PC-9 (cell line): ENCODE data around the gene DLG2. TPM values are rescaled to one million over a fixed set of nuclear protein-coding genes. Genes with fewer than 3 reads are reported as not detected.

Source experiments
- BruUV-seq: library from RNA; stranded (reverse); fragments of 400-500 nt; replicated peaks from 2 replicates; lab custom pipeline; 2021; lab: Mats Ljungman, UMichigan
- CTCF ChIA-PET: fragments of 300-600 bp; sonication (Branson Sonifier 250); formaldehyde crosslinking; loops from one replicate; lab custom pipeline; 2022; ENCODE audit warnings: antibody characterized with exemption; lab: Charles Lee
- POLR2A ChIA-PET: fragments of 300-600 bp; sonication (Branson Sonifier 250); formaldehyde crosslinking; loops from one replicate; lab custom pipeline; 2022; ENCODE audit warnings: antibody characterized with exemption; ENCODE audit not compliant: unreplicated experiment; lab: Charles Lee
- DNase-seq, 2 experiments: peaks; one replicate each; pipeline versions ENCODE4 v3.0.0 to v3.0.0-alpha.2; 2015 to 2022; ENCODE audit warnings: mixed read lengths in 1 of 2
- H2AFZ ChIP-seq: fragments of 200-600 bp; sonication (generic); 2 replicates; pipeline ENCODE4 v1.8.1; 2017; ENCODE audit warnings: antibody characterized with exemption
- H3F3A ChIP-seq: fragments of 200-600 bp; sonication (generic); 2 replicates; pipeline ENCODE4 v1.8.1; 2017; ENCODE audit warnings: antibody characterized with exemption, mild to moderate bottlenecking, low read depth; ENCODE audit not compliant: insufficient read depth
- H3K27ac ChIP-seq: fragments of 200-600 bp; sonication (generic); 2 replicates; pipeline ENCODE4 v1.6.1; 2016; ENCODE audit warnings: mixed run types
- H3K27me3 ChIP-seq: fragments of 200-600 bp; sonication (generic); 2 replicates; pipeline ENCODE4 v1.6.1; 2016; ENCODE audit warnings: low read depth, mixed run types; ENCODE audit not compliant: insufficient read depth
- H3K36me3 ChIP-seq: fragments of 200-600 bp; sonication (generic); 2 replicates; pipeline ENCODE4 v1.6.1; 2016; ENCODE audit warnings: low read depth, mixed run types
- H3K4me1 ChIP-seq: fragments of 200-600 bp; sonication (generic); replicated peaks from 2 replicates; pipeline ENCODE4 v1.6.1; 2016; ENCODE audit warnings: mixed run types; ENCODE audit not compliant: insufficient read depth
- H3K4me2 ChIP-seq: fragments of 200-600 bp; sonication (generic); 2 replicates; pipeline ENCODE4 v1.6.1; 2017; ENCODE audit warnings: mixed run types
- H3K4me3 ChIP-seq: fragments of 200-600 bp; sonication (generic); 2 replicates; pipeline ENCODE4 v1.6.1; 2016; ENCODE audit warnings: mixed run types
- H3K79me2 ChIP-seq: fragments of 200-600 bp; sonication (generic); 2 replicates; pipeline ENCODE4 v1.6.1; 2017; ENCODE audit warnings: low read depth, mixed run types
- H3K9me2 ChIP-seq: fragments of 200-600 bp; sonication (generic); 2 replicates; pipeline ENCODE4 v1.8.1; 2017; ENCODE audit warnings: mild to moderate bottlenecking; ENCODE audit not compliant: insufficient read depth
- H3K9me3 ChIP-seq: fragments of 200-600 bp; sonication (generic); 2 replicates; pipeline ENCODE4 v1.8.1; 2016; ENCODE audit warnings: low read depth; ENCODE audit not compliant: insufficient read depth
- H4K20me1 ChIP-seq: fragments of 200-600 bp; sonication (generic); 2 replicates; pipeline ENCODE4 v1.8.1; 2017; ENCODE audit not compliant: insufficient read depth
- CTCF ChIP-seq: fragments of 200-600 bp; sonication (generic); conservative IDR thresholded peaks from 2 replicates; pipeline ENCODE4 v1.6.1; 2017; ENCODE audit warnings: mixed run types, antibody characterized with exemption, mild to moderate bottlenecking, moderate library complexity
- EZH2 ChIP-seq: fragments of 200-600 bp; sonication (generic); IDR thresholded peaks from 2 replicates; pipeline ENCODE4 v1.8.0; 2017; ENCODE audit warnings: antibody characterized with exemption, low read depth
- intact Hi-C: fragments of 100-400 bp; cut with micrococcal nuclease; formaldehyde crosslinking; loops from one replicate; pipeline ENCODE4 v1.10.0; 2022; ENCODE audit not compliant: unreplicated experiment
- total RNA-seq: library from RNA; stranded (reverse); gene quantifications from 2 replicates; pipeline ENCODE4 v1.2.3, GENCODE V29; 2021

The DLG2 gene
- total RNA-seq, 1 experiment from 2014 or later: 6.4 TPM

DNA sequence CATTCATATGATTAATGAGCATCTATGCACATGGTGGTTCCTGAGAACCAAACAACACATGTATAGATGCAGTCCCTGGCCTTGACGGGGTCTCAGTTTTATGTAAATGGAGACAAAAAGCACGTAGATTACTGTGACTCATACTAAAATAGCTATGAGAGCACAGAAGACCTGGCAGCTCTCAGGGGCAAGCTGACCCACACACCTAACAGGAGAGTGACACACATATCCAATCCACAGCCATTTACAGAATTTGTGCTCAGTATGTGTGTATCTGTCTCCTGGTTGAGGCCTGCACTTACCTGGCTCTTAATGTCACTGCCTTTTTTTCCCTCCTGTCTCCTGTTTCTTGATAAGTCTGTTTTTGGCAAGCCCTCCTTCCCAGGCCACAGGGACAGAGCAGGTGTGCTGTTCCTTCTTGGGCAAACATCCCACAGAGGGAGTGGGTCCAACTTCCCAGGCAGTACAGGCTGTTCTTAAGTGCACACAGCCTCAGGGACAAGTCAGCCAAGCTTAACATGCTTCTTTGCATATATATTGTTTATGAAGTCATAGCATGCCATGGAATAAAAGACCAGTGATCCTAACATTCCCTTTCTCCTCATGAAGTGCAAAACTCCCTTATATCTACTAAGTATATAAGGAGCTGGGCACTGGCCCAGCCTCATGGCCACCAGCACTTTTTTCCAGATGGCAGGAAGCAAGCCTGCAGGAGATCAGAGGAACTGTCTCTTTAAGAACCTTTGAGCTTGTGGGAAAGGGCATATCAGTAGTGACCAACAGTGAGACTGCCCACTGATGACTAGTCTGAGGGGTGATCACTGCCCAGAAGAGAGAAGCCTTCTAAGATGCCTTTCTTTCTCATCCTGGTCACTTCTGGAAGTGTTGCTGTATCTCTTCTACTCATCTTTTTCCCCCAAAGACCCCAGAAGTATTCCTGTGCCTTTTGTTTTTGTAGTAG, 2216.3 kb downstream of the DLG2 start:
- ChIA-PET POLR2A (no interaction called here), CTCF (no interaction called here)
- no peaks in the 10 kb centered on the region for H3K9me2 ChIP-seq
- no peaks in the 10 kb centered on the region for H3K79me2 ChIP-seq
- no peaks in the 10 kb centered on the region for H3K4me1 ChIP-seq
- H2AFZ ChIP-seq: no peak overlapping the region
- H3K27me3 ChIP-seq: no peaks in the 10 kb centered on the region
- no peaks in the 10 kb centered on the region for H3K9me3 ChIP-seq
- H3K4me3 ChIP-seq: no peak overlapping the region
- intact Hi-C loops: no loop called here
- no peak for TF ChIP-seq CTCF
- no peak for TF ChIP-seq EZH2
- H3K4me2 ChIP-seq: no peak overlapping the region
- H3F3A ChIP-seq: no peaks in the 10 kb centered on the region
- no TSS peak for BruUV-seq
- DNase-seq: no peak
- no peaks in the 10 kb centered on the region for H4K20me1 ChIP-seq
- no peak overlapping the region for H3K27ac ChIP-seq
- H3K36me3 ChIP-seq: no peaks in the 10 kb centered on the region

- no peak for TF ChIP-seq CTCF
- TF ChIP-seq EZH2: no peak
- CTCF ChIA-PET: no interaction called here
- POLR2A ChIA-PET: no interaction called here
Observed at GRCh38 chr11:83409891-83410290, 2217.3 kb downstream of the DLG2 start.

DNA sequence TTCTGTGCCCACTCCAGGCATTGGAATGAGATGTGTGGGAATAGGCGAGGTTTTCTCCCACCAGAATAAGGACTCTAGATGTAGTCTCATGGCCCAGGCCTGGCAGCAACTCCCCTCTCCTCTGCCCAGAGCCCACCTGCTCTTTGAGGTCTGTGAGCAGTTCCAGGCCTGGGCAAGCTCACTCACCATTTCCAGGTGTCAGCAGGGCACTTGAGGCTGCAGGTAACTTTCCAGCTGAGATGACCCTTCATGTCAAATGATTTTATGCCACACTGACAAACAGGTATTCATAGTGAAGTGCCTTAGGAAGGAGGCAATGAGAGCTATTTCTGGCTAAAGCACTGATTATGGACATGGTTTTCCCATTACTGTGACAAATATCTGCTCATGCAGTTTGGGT, 2217.7 kb downstream of the DLG2 start:
- Histone ChIP-seq H4K20me1 (no peaks in the 10 kb centered on the region), H3K36me3 (no peaks in the 10 kb centered on the region), H3K27ac (no peak overlapping the region), H3K27me3 (no peaks in the 10 kb centered on the region), H3K79me2 (no peaks in the 10 kb centered on the region), H3K9me2 (no peaks in the 10 kb centered on the region), H3K9me3 (peaks cover 5% of the 10 kb centered on the region; the same call in 1 of the 2 replicates), H2AFZ (no peak overlapping the region), H3K4me2 (no peak overlapping the region), H3F3A (no peaks in the 10 kb centered on the region), H3K4me3 (no peak overlapping the region), H3K4me1 (no peaks in the 10 kb centered on the region)
- DNase-seq: no peak
- CTCF ChIA-PET: no interaction called here
- BruUV-seq: no TSS peak
- POLR2A ChIA-PET: interaction anchor here (0.7 kb wide), 1 partner anchor 44 kb away, joined by 8 read pairs; no protein-coding TSS in a partner anchor
- no peak for TF ChIP-seq CTCF
- TF ChIP-seq EZH2: no peak
- intact Hi-C loops: no loop called here

More at GRCh38 chr11:83409891-83410290, 2217.3 kb downstream of the DLG2 start:
- Histone ChIP-seq H3F3A (no peaks in the 10 kb centered on the region), H4K20me1 (no peaks in the 10 kb centered on the region), H3K4me2 (no peak overlapping the region), H3K27ac (no peak overlapping the region), H3K27me3 (no peaks in the 10 kb centered on the region), H3K4me1 (no peaks in the 10 kb centered on the region), H3K4me3 (no peak overlapping the region), H2AFZ (no peak overlapping the region), H3K9me2 (no peaks in the 10 kb centered on the region), H3K9me3 (peaks cover 2% of the 10 kb centered on the region; the same call in 1 of the 2 replicates), H3K36me3 (no peaks in the 10 kb centered on the region), H3K79me2 (no peaks in the 10 kb centered on the region)
- no peak for DNase-seq
- BruUV-seq: no TSS peak
- intact Hi-C loops: no loop called here
